Measurements from ENCODE around the gene CYB5B.

Gene CYB5B

DNA sequence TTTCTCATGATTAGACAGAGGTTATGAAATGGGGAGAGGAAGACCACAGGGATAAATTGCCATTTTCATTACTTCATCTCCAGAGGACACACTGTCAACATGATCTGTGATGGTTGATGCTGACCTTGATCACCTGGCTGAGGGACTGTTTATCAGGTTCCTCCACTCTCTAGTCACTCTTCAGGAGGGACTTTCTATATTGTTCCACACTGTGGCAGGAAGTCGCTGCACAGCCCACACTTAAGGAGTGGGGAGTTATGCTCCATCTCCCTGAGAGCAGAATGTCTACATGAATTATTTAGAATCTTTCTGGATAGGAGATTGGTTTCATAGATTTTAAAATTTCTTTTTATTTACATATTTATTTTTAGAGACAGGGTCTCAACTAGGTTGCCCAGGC lies 46.7 kb downstream of the CYB5B start:
- H3K27me3 ChIP-seq (ENCODE audit: control insufficient read depth, insufficient read depth, low read length), result no peaks in the 10 kb centered on the region
- H3K9me3 ChIP-seq (ENCODE audit: control insufficient read depth, insufficient read depth, low read length), result no peaks in the 10 kb centered on the region
- H3K27ac ChIP-seq (ENCODE audit: low read depth, low read length), result no peak overlapping the region
- no peaks in the 10 kb centered on the region for H3K4me1 ChIP-seq (ENCODE audit: control insufficient read depth, insufficient read depth, low read length)
- no peak overlapping the region for H3K4me3 ChIP-seq (ENCODE audit: low read depth, low read length)
- no peak overlapping the region for H3K9ac ChIP-seq (ENCODE audit: low read depth, low read length)
- no peaks in the 10 kb centered on the region for H3K36me3 ChIP-seq (ENCODE audit: control insufficient read depth, insufficient read depth, low read length)

DNA sequence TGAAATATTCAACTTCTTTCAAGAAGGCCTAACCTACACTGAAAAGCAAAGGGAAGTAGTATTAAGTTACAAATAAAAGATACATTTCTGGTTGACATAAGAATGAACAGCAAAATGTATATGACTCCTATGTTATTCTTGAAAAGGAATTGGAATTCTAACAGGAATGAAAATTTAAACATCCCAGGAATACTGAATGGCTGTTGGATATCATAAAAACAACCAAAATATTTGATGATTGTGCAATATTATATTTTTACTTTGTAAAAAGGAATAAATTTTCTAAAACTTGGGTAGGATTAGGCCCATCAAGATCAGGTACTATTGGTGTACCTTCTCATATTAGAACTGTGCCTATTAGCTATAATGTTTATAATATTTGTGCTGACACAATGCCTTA lies 50.0 kb downstream of the CYB5B start:
- H3K9ac ChIP-seq (ENCODE audit: low read depth, low read length), result no peak overlapping the region
- no peaks in the 10 kb centered on the region for H3K36me3 ChIP-seq (ENCODE audit: control insufficient read depth, insufficient read depth, low read length)
- no peak overlapping the region for H3K4me3 ChIP-seq (ENCODE audit: low read depth, low read length)
- no peaks in the 10 kb centered on the region for H3K9me3 ChIP-seq (ENCODE audit: control insufficient read depth, insufficient read depth, low read length)
- no peaks in the 10 kb centered on the region for H3K27me3 ChIP-seq (ENCODE audit: control insufficient read depth, insufficient read depth, low read length)
- H3K4me1 ChIP-seq (ENCODE audit: control insufficient read depth, insufficient read depth, low read length), result no peaks in the 10 kb centered on the region
- H3K27ac ChIP-seq (ENCODE audit: low read depth, low read length), result no peak overlapping the region

DNA sequence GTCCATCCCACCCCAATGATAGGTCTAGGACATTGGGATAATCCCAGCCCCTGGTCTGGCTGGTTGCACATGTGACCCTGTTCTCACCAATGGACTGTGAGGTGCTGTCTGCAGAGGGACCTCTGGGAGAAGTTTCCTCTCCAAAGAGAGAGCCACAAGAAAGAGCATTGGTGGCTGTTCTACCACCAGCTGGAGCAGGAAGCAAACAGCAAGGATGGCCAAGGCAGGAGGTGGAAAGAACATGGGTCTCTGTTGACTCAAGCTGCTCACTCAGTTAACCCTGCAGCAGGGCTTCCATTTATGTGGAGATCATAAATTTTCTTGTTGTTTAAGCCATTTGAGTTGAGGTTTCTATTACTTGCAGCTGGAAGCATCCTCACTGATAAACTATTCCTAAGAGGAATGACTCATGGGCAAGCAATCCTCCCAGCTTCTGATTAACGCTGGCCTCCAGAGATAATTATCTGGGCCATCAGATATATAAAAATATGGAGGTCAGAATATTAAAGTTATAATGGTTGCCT lies 52.6 kb downstream of the CYB5B start:
- H3K9ac ChIP-seq (ENCODE audit: low read depth, low read length), result no peak overlapping the region
- no peaks in the 10 kb centered on the region for H3K27me3 ChIP-seq (ENCODE audit: control insufficient read depth, insufficient read depth, low read length)
- no peaks in the 10 kb centered on the region for H3K36me3 ChIP-seq (ENCODE audit: control insufficient read depth, insufficient read depth, low read length)
- H3K4me3 ChIP-seq (ENCODE audit: low read depth, low read length), result no peak overlapping the region
- H3K4me1 ChIP-seq (ENCODE audit: control insufficient read depth, insufficient read depth, low read length), result no peaks in the 10 kb centered on the region
- no peak overlapping the region for H3K27ac ChIP-seq (ENCODE audit: low read depth, low read length)
- H3K9me3 ChIP-seq (ENCODE audit: control insufficient read depth, insufficient read depth, low read length), result no peaks in the 10 kb centered on the region

DNA sequence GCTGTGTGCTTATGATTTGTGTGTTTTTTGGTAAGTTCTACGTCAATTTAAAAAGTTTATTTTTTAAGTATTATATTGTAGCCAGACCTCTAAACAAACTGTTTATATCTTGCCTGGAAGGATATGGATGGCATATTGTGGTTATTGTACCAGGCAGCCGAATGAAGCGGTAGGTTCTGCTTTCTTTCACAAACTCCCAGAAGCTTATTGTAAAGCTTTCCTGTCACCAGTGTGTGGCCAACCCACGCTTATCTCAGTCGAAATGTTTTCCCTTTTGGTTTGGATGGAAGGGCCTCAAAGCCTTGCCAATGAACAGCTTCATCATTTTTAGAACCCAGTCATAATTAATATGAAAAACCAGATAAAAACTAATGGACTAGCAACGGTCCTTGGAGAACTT lies 53.1 kb downstream of the CYB5B start:
- no peaks in the 10 kb centered on the region for H3K9me3 ChIP-seq (ENCODE audit: control insufficient read depth, insufficient read depth, low read length)
- no peak overlapping the region for H3K27ac ChIP-seq (ENCODE audit: low read depth, low read length)
- H3K36me3 ChIP-seq (ENCODE audit: control insufficient read depth, insufficient read depth, low read length), result no peaks in the 10 kb centered on the region
- H3K4me3 ChIP-seq (ENCODE audit: low read depth, low read length), result no peak overlapping the region
- H3K9ac ChIP-seq (ENCODE audit: low read depth, low read length), result no peak overlapping the region
- H3K27me3 ChIP-seq (ENCODE audit: control insufficient read depth, insufficient read depth, low read length), result no peaks in the 10 kb centered on the region
- H3K4me1 ChIP-seq (ENCODE audit: control insufficient read depth, insufficient read depth, low read length), result no peaks in the 10 kb centered on the region

DNA sequence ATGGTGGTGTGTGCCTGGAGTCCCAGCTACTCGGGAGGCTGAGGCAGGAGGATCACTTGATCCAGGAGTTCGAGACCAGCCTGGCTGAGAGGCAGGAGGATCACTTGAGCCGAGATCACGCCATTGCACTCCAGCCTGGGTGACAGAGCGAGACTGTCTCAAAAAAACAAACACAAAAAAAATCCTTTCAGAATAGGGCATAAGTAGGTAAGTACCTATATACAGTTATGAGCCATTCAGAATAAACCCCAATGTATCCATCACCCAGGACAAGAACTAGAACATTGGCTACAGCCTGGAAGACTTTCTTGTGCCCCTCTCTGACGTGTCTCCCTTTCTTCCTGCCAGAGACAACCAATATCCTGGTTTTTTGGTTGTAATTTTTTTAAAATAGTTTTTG lies 54.3 kb downstream of the CYB5B start:
- Histone ChIP-seq H3K4me3 (ENCODE audit: low read depth, low read length) (no peak overlapping the region), H3K36me3 (ENCODE audit: control insufficient read depth, insufficient read depth, low read length) (no peaks in the 10 kb centered on the region), H3K9me3 (ENCODE audit: control insufficient read depth, insufficient read depth, low read length) (no peaks in the 10 kb centered on the region), H3K27me3 (ENCODE audit: control insufficient read depth, insufficient read depth, low read length) (no peaks in the 10 kb centered on the region), H3K9ac (ENCODE audit: low read depth, low read length) (no peak overlapping the region), H3K4me1 (ENCODE audit: control insufficient read depth, insufficient read depth, low read length) (no peaks in the 10 kb centered on the region), H3K27ac (ENCODE audit: low read depth, low read length) (no peak overlapping the region)

DNA sequence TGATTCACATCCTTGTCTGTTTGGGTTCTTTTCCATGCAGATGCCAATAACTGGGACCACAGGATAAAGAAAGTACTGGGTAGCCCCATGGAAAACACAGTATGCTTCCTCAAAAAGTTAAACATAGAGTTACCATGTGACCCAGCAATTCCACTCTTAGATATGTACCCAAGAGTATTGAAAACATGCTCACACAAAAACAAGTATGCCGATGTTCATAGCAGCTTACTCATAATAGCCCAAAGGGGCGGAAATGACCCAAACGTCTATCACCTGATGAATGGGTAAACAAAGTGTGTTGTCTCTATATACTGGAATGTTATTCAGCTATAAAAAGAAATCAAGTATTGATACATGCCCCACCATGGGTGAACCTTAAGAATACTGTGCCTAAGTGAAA lies 55.4 kb downstream of the CYB5B start:
- no peak overlapping the region for H3K4me3 ChIP-seq (ENCODE audit: low read depth, low read length)
- H3K4me1 ChIP-seq (ENCODE audit: control insufficient read depth, insufficient read depth, low read length), result no peaks in the 10 kb centered on the region
- H3K9ac ChIP-seq (ENCODE audit: low read depth, low read length), result no peak overlapping the region
- no peaks in the 10 kb centered on the region for H3K9me3 ChIP-seq (ENCODE audit: control insufficient read depth, insufficient read depth, low read length)
- no peaks in the 10 kb centered on the region for H3K27me3 ChIP-seq (ENCODE audit: control insufficient read depth, insufficient read depth, low read length)
- no peak overlapping the region for H3K27ac ChIP-seq (ENCODE audit: low read depth, low read length)
- no peaks in the 10 kb centered on the region for H3K36me3 ChIP-seq (ENCODE audit: control insufficient read depth, insufficient read depth, low read length)

DNA sequence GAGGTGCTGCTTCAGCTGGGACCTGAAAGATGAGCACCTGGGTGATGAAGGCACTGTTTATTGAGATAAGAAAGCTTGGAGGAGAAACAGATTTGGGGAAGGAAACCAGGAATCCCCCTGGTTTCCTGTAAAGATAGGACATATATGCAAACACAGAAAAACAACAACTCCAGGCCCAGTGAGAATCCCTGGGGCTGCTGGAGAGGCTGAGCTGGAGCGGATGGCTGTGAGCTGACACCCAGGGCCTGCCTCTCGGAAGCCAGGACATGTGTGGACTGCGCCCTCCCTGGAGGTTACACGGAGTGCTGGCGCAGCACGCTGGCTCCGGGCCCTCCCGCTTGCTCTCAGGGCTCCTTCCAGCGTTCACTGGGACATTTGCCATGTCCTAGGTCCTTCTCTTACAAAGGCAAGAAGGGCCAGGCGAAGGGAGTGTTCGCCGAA lies 57.5 kb downstream of the CYB5B start:
- no peak overlapping the region for H3K4me3 ChIP-seq (ENCODE audit: low read depth, low read length)

DNA sequence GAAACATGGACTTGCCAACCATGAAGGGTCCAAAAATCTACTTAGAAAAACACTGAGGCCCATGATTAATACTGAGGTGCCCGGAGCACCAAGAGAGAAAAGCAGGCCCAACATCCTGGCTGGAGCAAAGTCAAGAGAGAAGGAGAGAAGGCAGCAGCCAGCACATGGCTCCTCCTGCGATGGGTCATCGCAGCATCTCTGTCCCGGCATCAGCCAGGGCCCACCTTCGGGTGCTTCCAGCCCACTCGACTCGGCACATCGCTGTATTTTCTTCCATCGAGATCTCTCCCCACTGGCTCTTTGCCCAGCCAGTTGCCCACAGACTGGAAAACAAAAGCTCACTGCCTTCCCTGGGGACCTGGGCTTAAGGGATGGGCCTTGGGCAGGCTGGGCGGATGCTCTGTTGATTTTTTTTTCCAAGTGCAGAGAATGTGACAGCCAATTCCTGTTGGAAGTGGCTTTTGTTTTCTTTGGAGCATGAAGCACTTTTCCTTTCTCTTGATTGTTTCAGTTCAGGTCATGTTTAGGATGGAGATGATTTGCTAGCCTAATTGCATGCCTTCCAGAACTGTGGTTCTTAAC lies 58.1 kb downstream of the CYB5B start:
- H3K4me3 ChIP-seq (ENCODE audit: low read depth, low read length), result no peak overlapping the region
- no peak overlapping the region for H3K9ac ChIP-seq (ENCODE audit: low read depth, low read length)
- H3K27ac ChIP-seq (ENCODE audit: low read depth, low read length), result no peak overlapping the region

More for the DNA sequence above, 57.5 kb downstream of the CYB5B start:
- no peaks in the 10 kb centered on the region for H3K4me1 ChIP-seq (ENCODE audit: control insufficient read depth, insufficient read depth, low read length)
- no peak overlapping the region for H3K27ac ChIP-seq (ENCODE audit: low read depth, low read length)
- H3K9ac ChIP-seq (ENCODE audit: low read depth, low read length), result no peak overlapping the region
- H3K36me3 ChIP-seq (ENCODE audit: control insufficient read depth, insufficient read depth, low read length), result no peaks in the 10 kb centered on the region
- no peaks in the 10 kb centered on the region for H3K27me3 ChIP-seq (ENCODE audit: control insufficient read depth, insufficient read depth, low read length)
- no peaks in the 10 kb centered on the region for H3K9me3 ChIP-seq (ENCODE audit: control insufficient read depth, insufficient read depth, low read length)

DNA sequence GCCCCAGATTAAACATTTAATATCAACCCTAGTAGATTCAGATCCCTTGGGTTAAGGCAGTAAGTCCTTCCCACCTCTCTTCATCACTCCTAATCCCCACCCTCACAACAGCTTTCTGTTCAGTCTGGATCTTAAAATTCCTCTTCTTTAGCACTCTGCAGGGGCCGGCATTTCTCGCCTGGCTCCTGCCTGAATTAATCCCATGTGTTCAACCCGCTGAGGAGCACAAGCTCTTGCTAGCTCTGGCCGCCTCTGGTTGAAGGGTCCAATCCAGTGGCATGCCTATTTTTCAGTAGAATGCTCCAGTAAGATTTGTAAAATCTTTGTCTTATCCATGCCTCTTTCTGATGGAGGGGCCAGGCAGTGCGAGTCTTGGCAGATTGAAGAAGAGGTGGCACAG lies 59.2 kb downstream of the CYB5B start:
- no peak overlapping the region for H3K27ac ChIP-seq (ENCODE audit: low read depth, low read length)

More for the DNA sequence above, 58.1 kb downstream of the CYB5B start:
- H3K36me3 ChIP-seq (ENCODE audit: control insufficient read depth, insufficient read depth, low read length), result no peaks in the 10 kb centered on the region
- no peaks in the 10 kb centered on the region for H3K9me3 ChIP-seq (ENCODE audit: control insufficient read depth, insufficient read depth, low read length)
- H3K27me3 ChIP-seq (ENCODE audit: control insufficient read depth, insufficient read depth, low read length), result no peaks in the 10 kb centered on the region
- H3K4me1 ChIP-seq (ENCODE audit: control insufficient read depth, insufficient read depth, low read length), result no peaks in the 10 kb centered on the region

DNA sequence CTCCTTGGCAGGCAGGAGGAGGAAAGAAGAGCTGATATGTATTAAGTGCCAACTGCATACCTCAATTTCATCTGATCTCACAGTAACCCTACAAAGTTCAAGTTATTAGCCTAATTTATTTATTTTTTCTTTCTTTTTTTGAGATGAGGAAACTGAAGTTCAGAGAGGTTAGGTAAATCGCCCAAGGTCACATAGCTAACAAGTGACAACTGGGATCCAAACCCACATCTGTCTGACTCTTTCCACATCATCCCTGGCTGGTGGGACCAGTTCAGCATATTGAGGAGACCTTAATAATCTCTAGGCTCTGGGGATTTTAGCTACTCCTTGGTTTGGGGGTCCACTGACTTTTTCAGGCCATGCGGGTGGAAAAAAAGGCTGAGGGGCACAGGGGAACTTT lies 60.9 kb downstream of the CYB5B start:
- H3K4me1 ChIP-seq (ENCODE audit: control insufficient read depth, insufficient read depth, low read length), result no peaks in the 10 kb centered on the region

More for the DNA sequence above, 59.2 kb downstream of the CYB5B start:
- H3K9ac ChIP-seq (ENCODE audit: low read depth, low read length), result no peak overlapping the region
- no peaks in the 10 kb centered on the region for H3K9me3 ChIP-seq (ENCODE audit: control insufficient read depth, insufficient read depth, low read length)
- H3K4me1 ChIP-seq (ENCODE audit: control insufficient read depth, insufficient read depth, low read length), result no peaks in the 10 kb centered on the region
- H3K36me3 ChIP-seq (ENCODE audit: control insufficient read depth, insufficient read depth, low read length), result no peaks in the 10 kb centered on the region
- H3K4me3 ChIP-seq (ENCODE audit: low read depth, low read length), result no peak overlapping the region
- H3K27me3 ChIP-seq (ENCODE audit: control insufficient read depth, insufficient read depth, low read length), result no peaks in the 10 kb centered on the region

DNA sequence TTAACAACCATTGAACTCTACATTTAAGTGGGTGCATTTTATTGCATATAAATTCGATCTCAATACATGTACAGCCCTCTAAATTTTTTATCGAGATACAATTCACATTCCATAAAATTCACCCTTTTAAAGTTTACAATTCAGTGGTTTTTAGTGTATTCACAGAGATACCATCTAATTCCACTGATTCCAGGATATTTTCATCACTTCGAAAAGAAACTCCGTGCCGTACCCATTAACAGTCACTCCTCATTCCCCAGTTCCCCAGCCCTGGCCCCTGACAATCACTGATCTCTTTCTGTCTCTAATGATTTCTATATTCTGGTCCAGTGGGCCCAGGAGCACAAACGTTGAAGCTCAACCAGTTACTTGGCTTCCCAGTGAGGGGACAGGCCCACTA lies 61.4 kb downstream of the CYB5B start:
- H3K9me3 ChIP-seq (ENCODE audit: control insufficient read depth, insufficient read depth, low read length), result no peaks in the 10 kb centered on the region
- no peaks in the 10 kb centered on the region for H3K27me3 ChIP-seq (ENCODE audit: control insufficient read depth, insufficient read depth, low read length)

More for the DNA sequence above, 60.9 kb downstream of the CYB5B start:
- no peak overlapping the region for H3K27ac ChIP-seq (ENCODE audit: low read depth, low read length)
- no peaks in the 10 kb centered on the region for H3K36me3 ChIP-seq (ENCODE audit: control insufficient read depth, insufficient read depth, low read length)
- no peaks in the 10 kb centered on the region for H3K27me3 ChIP-seq (ENCODE audit: control insufficient read depth, insufficient read depth, low read length)
- no peaks in the 10 kb centered on the region for H3K9me3 ChIP-seq (ENCODE audit: control insufficient read depth, insufficient read depth, low read length)
- no peak overlapping the region for H3K9ac ChIP-seq (ENCODE audit: low read depth, low read length)
- no peak overlapping the region for H3K4me3 ChIP-seq (ENCODE audit: low read depth, low read length)

More for the DNA sequence above, 61.4 kb downstream of the CYB5B start:
- no peaks in the 10 kb centered on the region for H3K4me1 ChIP-seq (ENCODE audit: control insufficient read depth, insufficient read depth, low read length)
- H3K36me3 ChIP-seq (ENCODE audit: control insufficient read depth, insufficient read depth, low read length), result no peaks in the 10 kb centered on the region
- H3K9ac ChIP-seq (ENCODE audit: low read depth, low read length), result no peak overlapping the region
- no peak overlapping the region for H3K4me3 ChIP-seq (ENCODE audit: low read depth, low read length)
- H3K27ac ChIP-seq (ENCODE audit: low read depth, low read length), result no peak overlapping the region

Measured in HUES48 (cell line).